Pancreas (tissue), 10 donors: Measurements from ENCODE around the gene LRRN4CL. TPM values are rescaled to one million over a fixed set of nuclear protein-coding genes. Genes with fewer than 3 reads are reported as not detected.

Experiments used
- ATAC-seq, 4 donors: fragments of 200-7000 bp; cut with Tn5 transposase; one replicate each; pipeline versions ENCODE4 v1.8.0 to v1.9.1; 2020; ENCODE audit warnings: mild to moderate bottlenecking in 4 of 4, moderate library complexity in 4 of 4
- DNase-seq, 6 donors: peaks; one replicate each; pipeline ENCODE4 v3.0.0-alpha.2; 2020
- FAIRE-seq: peaks from 2 replicates; lab custom pipeline; 2012; peaks lifted over from hg19 to GRCh38; lab: Jason Lieb, UNC
- H3K27ac ChIP-seq, 4 donors: fragments of 200-600 bp; sonication (generic); 1 replicate in 3 of 4; 2 replicates in 1 of 4; pipeline versions ENCODE4 v1.5.0 to v1.8.0; 2020
- H3K27me3 ChIP-seq, 4 donors: fragments of 200-600 bp; one replicate each; pipeline ENCODE4 v1.8.0; 2021
- H3K36me3 ChIP-seq, 3 donors: fragments of 200-600 bp; sonication (generic) in 1 of 3; one replicate each; pipeline versions ENCODE4 v1.5.0 to v1.8.0; 2020 to 2021
- H3K4me1 ChIP-seq, 3 donors: fragments of 200-600 bp; one replicate each; pipeline ENCODE4 v1.8.0; 2021
- H3K4me3 ChIP-seq, 4 donors: fragments of 200-600 bp; sonication (generic) in 2 of 4; one replicate each; pipeline versions ENCODE4 v1.5.0 to v1.8.0; 2020 to 2021
- H3K9me3 ChIP-seq, 4 donors: fragments of 200-600 bp; one replicate each; pipeline ENCODE4 v1.8.0; 2021
- WGBS, 2 donors: extraction: QIAGEN DNeasy Blood & Tissue Kit; methylation state at CpG; one replicate each; pipeline ENCODE4 v1.1.7; 2013; 5-methylcytosine and 5-hydroxymethylcytosine counted together
- intact Hi-C, 3 donors: fragments of 100-400 bp; cut with DNase I; formaldehyde crosslinking; loops; one replicate each; pipeline versions ENCODE4 v1.11.1 to v1.14.2; 2022
- polyA plus RNA-seq, 2 donors: library from polyadenylated mRNA; stranded (reverse); fragments of 200-250 nt; gene quantifications; one replicate each; pipeline ENCODE4 v1.2.3, GENCODE V29; 2013
- total RNA-seq, 6 donors: library from RNA; stranded (reverse); fragmentation: NEBNext Ultra II Directional in 4 of 6; extraction: Animal tissue kit (Norgen Biotek cat#: 25700) in 4 of 6; gene quantifications; one replicate each; pipeline versions ENCODE4 v1.2.1 to v1.2.4, GENCODE V29; 2021 to 2023
- TF ChIP-seq, protein P1 (sequence below), 4 donors: fragments of 200-600 bp; sonication (generic) in 3 of 4; IDR thresholded peaks; one replicate each; pipeline versions ENCODE4 v1.5.0 to v1.8.0; 2021; ENCODE audit warnings: antibody characterized with exemption in 4 of 4
- donor health status: healthy with polysubstance abuse.
- donor health status: DM: no; HTN: no; CAD: no; lungs with moderate emphysema.
- donor health status: DM: no; HTN: no; CAD: no.
- donor health status: control.
- donor health status: control.
- donor health status: Bipolar disorder and iron deficiency.
- donor health status: DM: yes; HTN: yes; CAD: no.
- donor health status: DM: no; HTN: no; CAD: no.
- donor health status: DM: no; HTN: no; CAD: no.
- donor health status: DM: yes; HTN: yes; CAD: no.

LRRN4CL gene
- total and polyA plus RNA-seq, 8 donors, result 0.16 to 1.6 (median 0.53) TPM

DNA sequence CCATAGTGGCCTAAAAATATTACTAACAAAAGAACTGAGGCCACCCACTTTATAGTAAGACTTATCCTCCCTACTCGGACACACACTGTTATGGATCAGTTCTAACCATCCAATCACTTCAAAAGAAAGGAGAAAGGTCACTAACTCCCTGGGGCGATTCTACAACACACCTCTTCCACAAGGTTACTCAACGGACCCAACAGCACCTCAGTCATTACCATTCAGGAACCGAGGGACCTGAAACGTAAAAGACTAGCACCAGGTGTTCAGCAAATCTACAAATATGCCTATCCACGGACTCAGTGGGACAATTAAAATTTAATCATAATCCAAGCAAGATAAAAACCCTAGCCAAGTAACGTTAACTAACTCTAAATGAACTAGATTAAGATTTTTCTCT is 36.3 kb upstream of the LRRN4CL start:
- DNase-seq (no peak), ATAC-seq (no peak), FAIRE-seq (no peak)
- peaks cover 8 to 23% (median 20%) of the 10 kb centered on the region in 3 donors for H3K4me1 ChIP-seq
- H3K9me3 ChIP-seq, result no peaks in the 10 kb centered on the region
- H3K4me3 ChIP-seq, result peak overlapping the region; percentile 68 to 92 (median 88)
- peak overlapping the region in 3 of 4 donors; percentile 88 to 93 (median 93) for H3K27ac ChIP-seq
- peaks cover 5 to 34% (median 33%) of the 10 kb centered on the region in 3 donors for H3K36me3 ChIP-seq
- no peaks in the 10 kb centered on the region for H3K27me3 ChIP-seq
- WGBS, 2 donors, result 0% methylated on average over 7 of the region's 7 CpGs
- TF ChIP-seq, protein P1, sequence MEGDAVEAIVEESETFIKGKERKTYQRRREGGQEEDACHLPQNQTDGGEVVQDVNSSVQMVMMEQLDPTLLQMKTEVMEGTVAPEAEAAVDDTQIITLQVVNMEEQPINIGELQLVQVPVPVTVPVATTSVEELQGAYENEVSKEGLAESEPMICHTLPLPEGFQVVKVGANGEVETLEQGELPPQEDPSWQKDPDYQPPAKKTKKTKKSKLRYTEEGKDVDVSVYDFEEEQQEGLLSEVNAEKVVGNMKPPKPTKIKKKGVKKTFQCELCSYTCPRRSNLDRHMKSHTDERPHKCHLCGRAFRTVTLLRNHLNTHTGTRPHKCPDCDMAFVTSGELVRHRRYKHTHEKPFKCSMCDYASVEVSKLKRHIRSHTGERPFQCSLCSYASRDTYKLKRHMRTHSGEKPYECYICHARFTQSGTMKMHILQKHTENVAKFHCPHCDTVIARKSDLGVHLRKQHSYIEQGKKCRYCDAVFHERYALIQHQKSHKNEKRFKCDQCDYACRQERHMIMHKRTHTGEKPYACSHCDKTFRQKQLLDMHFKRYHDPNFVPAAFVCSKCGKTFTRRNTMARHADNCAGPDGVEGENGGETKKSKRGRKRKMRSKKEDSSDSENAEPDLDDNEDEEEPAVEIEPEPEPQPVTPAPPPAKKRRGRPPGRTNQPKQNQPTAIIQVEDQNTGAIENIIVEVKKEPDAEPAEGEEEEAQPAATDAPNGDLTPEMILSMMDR (IDR thresholded peaks at IDR 0.05), result no peak
- intact Hi-C loops, result no loop called here

DNA sequence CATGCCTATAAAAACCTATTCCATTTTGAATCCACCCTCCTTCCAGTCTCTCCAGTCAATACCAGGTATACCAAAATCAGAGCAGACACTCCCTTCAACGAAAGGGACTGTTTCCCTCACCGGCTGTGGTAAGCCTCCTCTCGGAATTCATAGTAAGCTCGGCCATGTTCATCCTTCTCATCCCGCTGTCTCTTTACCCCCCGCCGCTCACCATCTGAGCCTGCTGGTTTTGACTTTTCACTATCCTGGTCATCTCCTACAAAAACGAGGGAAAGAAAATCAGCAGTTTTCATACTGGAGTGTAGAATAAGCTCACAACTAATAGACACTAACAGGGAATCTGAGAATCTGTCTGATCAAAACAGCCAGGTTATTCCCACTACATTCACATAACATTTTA is 34.8 kb upstream of the LRRN4CL start:
- H3K36me3 ChIP-seq, result peaks cover 9 to 47% (median 44%) of the 10 kb centered on the region in 3 donors
- FAIRE-seq (no peak), ATAC-seq (no peak), DNase-seq (no peak)
- no peaks in the 10 kb centered on the region for H3K27me3 ChIP-seq
- TF ChIP-seq, protein P1 (IDR thresholded peaks at IDR 0.05), result no peak
- no peak overlapping the region for H3K27ac ChIP-seq
- peak overlapping the region in 2 of 4 donors; percentile 68 to 92 for H3K4me3 ChIP-seq
- H3K9me3 ChIP-seq, result no peaks in the 10 kb centered on the region
- peaks cover 0 to 12% (median 10%) of the 10 kb centered on the region in 3 donors for H3K4me1 ChIP-seq
- intact Hi-C loops, result no loop called here
- WGBS, 2 donors, result 23 to 31% methylated on average over 8 of the region's 8 CpGs

DNA sequence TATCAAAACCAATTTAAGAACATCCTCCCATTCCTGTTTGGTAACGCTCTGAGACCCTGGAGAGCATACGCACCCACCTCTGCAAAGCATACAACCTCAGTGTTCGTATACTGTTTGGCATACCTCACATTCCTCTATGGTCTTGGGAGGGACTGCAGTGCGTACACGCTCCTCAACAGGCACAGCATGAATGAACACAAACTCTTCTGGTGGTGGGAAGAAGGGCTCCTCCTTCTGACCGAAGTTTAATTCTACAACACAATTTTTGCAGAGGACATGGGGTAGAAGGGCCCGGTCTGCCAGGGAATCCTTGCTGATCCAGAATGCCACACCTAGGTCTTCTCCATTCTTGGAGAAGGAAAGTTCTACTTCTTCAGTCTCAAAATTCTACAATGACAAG is 32.7 kb upstream of the LRRN4CL start:
- no peak for DNase-seq
- Histone ChIP-seq H3K4me3 (no peak overlapping the region), H3K4me1 (peaks cover 0 to 12% (median 10%) of the 10 kb centered on the region in 3 donors), H3K36me3 (peaks cover 9 to 69% (median 54%) of the 10 kb centered on the region in 3 donors), H3K27ac (no peak overlapping the region), H3K9me3 (no peaks in the 10 kb centered on the region), H3K27me3 (no peaks in the 10 kb centered on the region)
- intact Hi-C loops, result no loop called here
- WGBS, 2 donors, result 71 to 78% methylated on average over 7 of the region's 7 CpGs
- no peak for FAIRE-seq
- TF ChIP-seq, protein P1 (IDR thresholded peaks at IDR 0.05), result no peak
- ATAC-seq, result no peak

DNA sequence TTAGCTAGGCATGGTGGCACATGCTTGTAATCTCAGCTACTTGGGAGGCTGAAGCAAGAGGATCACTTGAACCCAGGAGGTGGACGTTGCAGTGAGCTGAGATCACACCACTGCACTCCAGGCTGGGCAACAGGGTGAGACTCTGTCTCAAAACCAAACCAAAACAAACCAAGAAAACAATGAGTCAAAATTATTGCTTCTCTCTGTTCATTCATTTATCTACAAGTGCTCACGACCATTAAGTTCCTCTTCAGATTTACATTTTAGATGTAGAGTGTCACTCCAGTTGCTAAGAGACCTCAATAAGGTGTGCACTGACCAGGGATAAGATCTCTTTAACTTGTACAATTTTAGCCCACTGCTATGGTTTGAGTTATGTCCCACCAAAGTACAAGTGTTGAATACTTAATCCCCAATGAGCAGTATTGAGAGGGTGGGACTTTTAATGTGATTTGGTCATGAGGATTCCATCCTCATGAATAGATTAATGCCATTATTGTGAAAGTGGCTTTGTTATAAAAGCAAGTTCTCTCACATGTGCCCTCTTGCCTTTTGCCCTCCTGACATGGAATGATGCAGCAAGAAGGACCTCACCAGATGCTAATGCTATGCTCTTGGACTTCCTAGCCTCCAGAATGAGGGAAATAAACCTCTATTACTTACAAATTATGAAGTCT is 30.1 kb upstream of the LRRN4CL start:
- Histone ChIP-seq H3K27ac (no peak overlapping the region), H3K27me3 (no peaks in the 10 kb centered on the region), H3K4me1 (peaks cover 8 to 13% (median 11%) of the 10 kb centered on the region in 3 donors), H3K9me3 (no peaks in the 10 kb centered on the region), H3K36me3 (peaks cover 9 to 88% (median 71%) of the 10 kb centered on the region in 3 donors), H3K4me3 (no peak overlapping the region)
- DNase-seq (no peak), ATAC-seq (no peak), FAIRE-seq (no peak)
- WGBS, 2 donors, result 89 to 90% methylated on average over 2 of the region's 2 CpGs
- intact Hi-C loops, result no loop called here
- TF ChIP-seq, protein P1 (IDR thresholded peaks at IDR 0.05), result no peak

DNA sequence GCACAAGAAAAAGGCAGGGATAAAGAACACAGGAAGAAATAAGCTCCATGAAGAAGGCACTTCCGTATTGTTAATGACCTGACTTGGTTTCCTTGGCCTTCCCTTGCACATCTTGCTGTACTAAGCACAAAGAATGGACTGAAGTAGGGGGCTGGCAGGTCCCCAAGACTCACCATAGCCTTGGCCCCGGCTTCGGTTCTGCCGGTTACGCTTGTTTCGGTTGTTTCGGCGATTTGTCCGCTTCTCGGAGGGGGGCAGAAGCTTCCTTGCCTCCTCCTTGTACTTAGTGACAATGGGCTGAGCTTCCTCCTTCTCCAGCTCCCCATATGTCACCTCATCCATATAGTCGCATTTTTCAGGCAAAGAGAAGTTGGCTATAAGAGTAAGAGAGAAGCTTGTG is 27.5 kb upstream of the LRRN4CL start:
- TF ChIP-seq, protein P1 (IDR thresholded peaks at IDR 0.05), result no peak
- 49 to 62% methylated on average over 11 of the region's 11 CpGs for WGBS, 2 donors
- FAIRE-seq (no peak), ATAC-seq (no peak), DNase-seq (no peak)
- H3K36me3 ChIP-seq, result peaks cover 4 to 66% (median 49%) of the 10 kb centered on the region in 3 donors
- H3K27ac ChIP-seq, result peak overlapping the region in 1 of 4 donors; percentile 23
- H3K27me3 ChIP-seq, result no peaks in the 10 kb centered on the region
- H3K4me1 ChIP-seq, result peaks cover 24 to 31% (median 27%) of the 10 kb centered on the region in 3 donors
- H3K9me3 ChIP-seq, result no peaks in the 10 kb centered on the region
- intact Hi-C loops, result no loop called here
- H3K4me3 ChIP-seq, result no peak overlapping the region
